MM.1S (cell line): Measurements from ENCODE around the gene TMCC1.

Experiments used
- DNase-seq: peaks from one replicate; pipeline ENCODE4 v3.0.0-alpha.2; 2015
- H2AFZ ChIP-seq: fragments of 300-600 bp; sonication (generic); 2 replicates; pipeline ENCODE4 v1.6.0; 2016; ENCODE audit warnings: antibody characterized with exemption, low read length
- H3F3A ChIP-seq: fragments of 300-600 bp; sonication (generic); 2 replicates; pipeline ENCODE4 v1.6.1; 2016; ENCODE audit warnings: mild to moderate bottlenecking, antibody characterized with exemption, low read length, moderate library complexity, mixed read lengths; ENCODE audit not compliant: insufficient read depth
- H3K27ac ChIP-seq: fragments of 300-600 bp; sonication (generic); 2 replicates; pipeline ENCODE4 v1.5.1; 2016; ENCODE audit warnings: mild to moderate bottlenecking, low read length
- H3K27me3 ChIP-seq: fragments of 300-600 bp; sonication (generic); replicated peaks from 2 replicates; pipeline ENCODE4 v1.6.0; 2016; ENCODE audit warnings: low read length; ENCODE audit not compliant: insufficient read depth
- H3K36me3 ChIP-seq: fragments of 300-600 bp; sonication (generic); replicated peaks from 2 replicates; pipeline ENCODE4 v1.6.1; 2016; ENCODE audit warnings: mild to moderate bottlenecking, low read length, mixed read lengths; ENCODE audit not compliant: insufficient read depth
- H3K4me1 ChIP-seq: fragments of 300-600 bp; sonication (generic); 2 replicates; pipeline ENCODE4 v1.6.1; 2016; ENCODE audit warnings: low read length, mixed read lengths
- H3K4me2 ChIP-seq: fragments of 300-600 bp; sonication (generic); 2 replicates; pipeline ENCODE4 v1.6.0; 2016; ENCODE audit warnings: low read depth, low read length
- H3K4me3 ChIP-seq: fragments of 300-600 bp; sonication (generic); 2 replicates; pipeline ENCODE4 v1.5.1; 2016; ENCODE audit warnings: low read length, mixed read lengths
- H3K79me2 ChIP-seq: fragments of 300-600 bp; sonication (generic); 2 replicates; pipeline ENCODE4 v1.6.1; 2016; ENCODE audit warnings: mixed run types, low read length, mixed read lengths
- H3K9ac ChIP-seq: fragments of 300-600 bp; sonication (generic); 2 replicates; pipeline ENCODE4 v1.6.1; 2016; ENCODE audit warnings: low read length, mixed read lengths
- H3K9me2 ChIP-seq: fragments of 300-600 bp; sonication (generic); replicated peaks from 2 replicates; pipeline ENCODE4 v1.6.1; 2016; ENCODE audit warnings: mild to moderate bottlenecking, low read length, mixed read lengths; ENCODE audit not compliant: insufficient read depth
- H3K9me3 ChIP-seq: fragments of 300-600 bp; sonication (generic); replicated peaks from 2 replicates; pipeline ENCODE4 v1.6.1; 2016; ENCODE audit warnings: mild to moderate bottlenecking, low read length, mixed read lengths; ENCODE audit not compliant: insufficient read depth
- H4K20me1 ChIP-seq: fragments of 300-600 bp; sonication (generic); 2 replicates; pipeline ENCODE4 v1.6.1; 2016; ENCODE audit warnings: mild to moderate bottlenecking, low read length, moderate library complexity, mixed read lengths; ENCODE audit not compliant: insufficient read depth
- EZH2 ChIP-seq: fragments of 300-600 bp; sonication (generic); optimal IDR thresholded peaks from 2 replicates; pipeline ENCODE3; 2017; ENCODE audit warnings: low read depth, mild to moderate bottlenecking, antibody characterized with exemption, low read length, mixed read lengths
- EZH2phosphoT487 ChIP-seq: fragments of 300-600 bp; sonication (generic); IDR thresholded peaks from 2 replicates; pipeline ENCODE4 v1.6.1; 2018; ENCODE audit warnings: antibody characterized with exemption, low read length
- TF ChIP-seq, protein P1 (sequence below): fragments of 300-600 bp; sonication (generic); IDR thresholded peaks from 2 replicates; pipeline ENCODE4 v1.5.1; 2016; ENCODE audit warnings: antibody characterized with exemption, low read length, mixed read lengths

TMCC1 gene

DNA sequence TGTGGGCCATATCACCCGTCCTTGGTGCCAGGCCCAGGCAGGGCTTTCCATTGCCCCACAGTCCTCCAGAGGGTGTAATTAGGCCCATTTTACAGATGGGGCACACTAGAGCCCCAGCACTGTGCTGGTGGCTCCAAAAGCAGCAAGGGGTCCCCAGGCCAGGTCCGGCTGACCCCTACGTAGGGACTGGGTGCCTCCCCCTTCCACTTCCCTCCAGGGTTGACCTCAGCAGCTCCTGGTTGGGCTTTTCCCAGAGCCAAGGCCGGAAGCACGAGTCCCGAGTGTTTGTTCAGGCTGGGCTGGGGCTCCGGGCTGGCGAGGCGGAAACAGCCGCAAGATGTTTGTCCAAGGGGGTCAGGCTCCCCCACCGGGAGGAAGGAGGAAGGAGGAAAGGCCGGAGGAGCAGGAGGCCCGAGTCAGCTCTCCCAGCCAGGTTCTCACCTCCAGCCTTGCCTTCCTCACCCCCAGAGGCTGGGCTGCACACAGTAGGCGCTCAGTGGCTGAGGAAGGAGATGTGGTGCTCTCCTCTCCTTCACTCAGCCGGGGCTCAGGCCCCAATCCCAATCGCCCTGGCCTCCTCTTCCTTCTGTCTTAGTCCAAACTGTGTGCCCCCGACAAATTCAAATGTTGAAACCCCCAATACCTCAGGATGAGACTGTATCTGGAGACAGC, 269.9 kb downstream of the TMCC1 start:
- DNase-seq: no peak
- no peak for TF ChIP-seq EZH2phosphoT487
- H4K20me1 ChIP-seq: no peaks in the 10 kb centered on the region

DNA sequence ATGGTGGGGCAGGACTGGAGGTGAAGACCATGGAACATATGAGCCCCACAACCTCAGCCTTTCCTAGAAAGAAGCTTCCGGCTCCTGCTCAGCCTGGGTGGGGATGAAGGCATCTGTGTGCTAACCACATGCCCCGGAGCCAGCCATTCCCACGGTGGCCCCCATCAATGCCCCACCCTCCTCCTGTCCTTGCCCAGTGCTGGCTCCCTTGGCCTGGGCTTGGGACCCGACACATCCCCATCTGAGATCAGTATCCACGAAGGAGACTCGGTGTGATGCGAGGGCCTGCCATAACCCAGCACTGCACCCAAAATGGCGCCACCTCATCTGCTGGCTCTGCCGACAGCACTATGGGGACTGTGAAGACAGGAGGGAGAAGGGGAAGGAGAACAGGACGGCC, 270.6 kb downstream of the TMCC1 start:
- DNase-seq: no peak
- Histone ChIP-seq H3K4me1 (peaks cover 5% of the 10 kb centered on the region), H3K27ac (no peak overlapping the region)

More for the DNA sequence above, 269.9 kb downstream of the TMCC1 start:
- no peaks in the 10 kb centered on the region for H3K36me3 ChIP-seq
- H3F3A ChIP-seq: peaks cover 4% of the 10 kb centered on the region; the same call in 1 of the 2 replicates
- peaks cover 5% of the 10 kb centered on the region for H3K4me1 ChIP-seq
- no peaks in the 10 kb centered on the region for H3K9me2 ChIP-seq
- no peak overlapping the region for H3K4me2 ChIP-seq
- no peak overlapping the region for H3K9ac ChIP-seq
- H2AFZ ChIP-seq: no peak overlapping the region
- no peaks in the 10 kb centered on the region for H3K27me3 ChIP-seq
- H3K4me3 ChIP-seq: no peak overlapping the region
- H3K27ac ChIP-seq: no peak overlapping the region
- no peaks in the 10 kb centered on the region for H3K79me2 ChIP-seq
- no peaks in the 10 kb centered on the region for H3K9me3 ChIP-seq

DNA sequence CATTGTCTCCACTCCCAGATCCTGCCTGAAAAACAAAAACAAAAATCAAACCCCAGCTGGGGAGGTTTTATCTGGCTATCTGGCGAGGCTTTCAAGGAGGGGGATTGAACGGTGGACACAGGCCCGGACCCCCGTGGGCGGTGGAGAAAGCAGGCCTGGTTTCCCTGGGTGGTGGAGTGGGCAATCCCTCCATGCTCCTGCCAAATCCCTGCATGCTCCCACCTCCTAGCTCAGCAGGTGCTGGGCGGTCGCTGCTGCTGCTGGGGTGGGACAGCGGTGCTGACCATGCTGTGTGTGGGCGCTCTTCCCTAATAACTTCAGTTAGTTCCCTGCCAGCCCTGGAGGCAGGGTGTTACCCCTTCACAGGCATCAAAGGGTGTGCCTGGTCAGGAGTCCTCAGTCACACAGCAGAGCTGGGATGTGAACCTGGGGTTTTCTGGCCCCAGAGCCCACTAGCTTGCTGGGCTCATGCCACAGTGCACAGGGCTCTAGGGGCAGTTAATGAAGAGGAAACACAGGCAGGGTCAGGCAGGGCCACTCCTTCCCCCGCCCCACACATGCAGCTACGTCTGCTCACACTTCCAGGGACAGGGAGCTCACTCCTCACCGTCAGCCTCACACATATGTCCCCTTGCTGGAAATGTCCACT, 271.2 kb downstream of the TMCC1 start:
- no peak for DNase-seq
- Histone ChIP-seq H3K9me2 (no peaks in the 10 kb centered on the region), H3K36me3 (no peaks in the 10 kb centered on the region), H3K4me2 (no peak overlapping the region), H3K9me3 (no peaks in the 10 kb centered on the region), H3K9ac (no peak overlapping the region), H3K27ac (no peak overlapping the region), H3K79me2 (no peaks in the 10 kb centered on the region), H2AFZ (no peak overlapping the region), H3K4me3 (no peak overlapping the region), H3K27me3 (no peaks in the 10 kb centered on the region), H3K4me1 (peaks cover 5% of the 10 kb centered on the region), H3F3A (peaks cover 4% of the 10 kb centered on the region; the same call in 1 of the 2 replicates), H4K20me1 (no peaks in the 10 kb centered on the region)
- TF ChIP-seq EZH2phosphoT487 (no peak), EZH2 (no peak)
- TF ChIP-seq, protein P1, sequence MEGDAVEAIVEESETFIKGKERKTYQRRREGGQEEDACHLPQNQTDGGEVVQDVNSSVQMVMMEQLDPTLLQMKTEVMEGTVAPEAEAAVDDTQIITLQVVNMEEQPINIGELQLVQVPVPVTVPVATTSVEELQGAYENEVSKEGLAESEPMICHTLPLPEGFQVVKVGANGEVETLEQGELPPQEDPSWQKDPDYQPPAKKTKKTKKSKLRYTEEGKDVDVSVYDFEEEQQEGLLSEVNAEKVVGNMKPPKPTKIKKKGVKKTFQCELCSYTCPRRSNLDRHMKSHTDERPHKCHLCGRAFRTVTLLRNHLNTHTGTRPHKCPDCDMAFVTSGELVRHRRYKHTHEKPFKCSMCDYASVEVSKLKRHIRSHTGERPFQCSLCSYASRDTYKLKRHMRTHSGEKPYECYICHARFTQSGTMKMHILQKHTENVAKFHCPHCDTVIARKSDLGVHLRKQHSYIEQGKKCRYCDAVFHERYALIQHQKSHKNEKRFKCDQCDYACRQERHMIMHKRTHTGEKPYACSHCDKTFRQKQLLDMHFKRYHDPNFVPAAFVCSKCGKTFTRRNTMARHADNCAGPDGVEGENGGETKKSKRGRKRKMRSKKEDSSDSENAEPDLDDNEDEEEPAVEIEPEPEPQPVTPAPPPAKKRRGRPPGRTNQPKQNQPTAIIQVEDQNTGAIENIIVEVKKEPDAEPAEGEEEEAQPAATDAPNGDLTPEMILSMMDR: no peak

More for the DNA sequence above, 270.6 kb downstream of the TMCC1 start:
- no peaks in the 10 kb centered on the region for H4K20me1 ChIP-seq
- H3K27me3 ChIP-seq: no peaks in the 10 kb centered on the region
- no peak overlapping the region for H3K4me2 ChIP-seq
- H3K79me2 ChIP-seq: no peaks in the 10 kb centered on the region
- H3K36me3 ChIP-seq: no peaks in the 10 kb centered on the region
- H3F3A ChIP-seq: peaks cover 4% of the 10 kb centered on the region; the same call in 1 of the 2 replicates
- H3K9me2 ChIP-seq: no peaks in the 10 kb centered on the region
- H3K9me3 ChIP-seq: no peaks in the 10 kb centered on the region
- TF ChIP-seq, protein P1: no peak
- TF ChIP-seq EZH2: no peak
- TF ChIP-seq EZH2phosphoT487: no peak
- no peak overlapping the region for H2AFZ ChIP-seq
- H3K9ac ChIP-seq: no peak overlapping the region
- no peak overlapping the region for H3K4me3 ChIP-seq
